Right forelimb (tissue), 1 donor: ENCODE results near the gene E2F8.

Experiments used
- DNase-seq: peaks from one replicate; pipeline ENCODE4 v3.0.0-alpha.2; 2018

The E2F8 gene

DNA sequence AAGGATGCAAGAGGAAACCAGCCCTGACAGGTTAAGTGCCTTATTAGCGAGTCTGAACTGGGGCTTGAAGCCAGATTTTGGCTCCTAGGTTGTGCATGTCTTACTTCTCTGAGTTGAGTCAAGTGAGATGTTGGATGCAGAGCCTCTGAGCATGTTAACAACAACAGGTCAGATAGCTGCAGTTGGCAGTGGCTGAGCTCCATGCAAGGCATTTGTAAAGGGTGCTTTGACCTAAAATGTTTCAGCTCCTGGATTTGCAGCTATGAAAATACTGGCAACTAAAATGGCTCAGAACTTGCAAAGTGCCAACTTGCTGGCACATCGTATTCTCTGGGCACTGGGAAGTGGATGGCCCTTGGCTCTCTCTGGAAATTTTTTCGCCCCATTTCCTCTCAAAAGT is 22.5 kb downstream of the E2F8 start:
- DNase-seq = no peak

DNA sequence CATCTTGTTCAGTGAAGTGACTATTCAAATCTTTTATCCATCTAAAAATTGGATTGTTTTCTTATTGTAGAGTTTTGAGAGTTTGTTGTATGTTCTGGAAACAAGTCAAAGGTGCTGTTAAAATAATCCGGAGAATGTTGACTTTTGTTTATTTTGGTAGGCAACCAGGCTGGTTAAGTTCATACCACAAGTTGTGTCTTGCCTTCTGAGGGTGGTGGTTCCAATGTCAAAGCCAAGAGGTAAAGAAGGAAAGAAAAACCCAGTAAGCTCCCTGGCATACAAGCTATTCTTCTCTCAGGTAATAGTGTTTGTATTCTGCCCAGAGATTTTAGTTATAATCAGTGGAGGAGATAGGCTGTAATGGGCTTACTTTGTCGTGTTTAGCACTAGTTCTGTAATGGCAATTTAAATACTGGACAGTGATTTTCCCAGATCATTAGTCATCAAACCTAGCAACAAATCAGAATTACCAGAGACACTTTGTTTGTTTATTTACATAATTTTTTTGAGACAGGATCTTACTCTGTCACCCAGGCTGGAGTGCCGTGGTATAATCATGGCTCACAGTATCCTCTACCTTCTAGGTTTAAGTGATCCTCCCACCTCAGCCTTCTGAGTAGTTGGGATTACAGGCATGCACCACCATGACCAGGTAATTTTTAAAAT is 23.9 kb downstream of the E2F8 start:
- DNase-seq = no peak

DNA sequence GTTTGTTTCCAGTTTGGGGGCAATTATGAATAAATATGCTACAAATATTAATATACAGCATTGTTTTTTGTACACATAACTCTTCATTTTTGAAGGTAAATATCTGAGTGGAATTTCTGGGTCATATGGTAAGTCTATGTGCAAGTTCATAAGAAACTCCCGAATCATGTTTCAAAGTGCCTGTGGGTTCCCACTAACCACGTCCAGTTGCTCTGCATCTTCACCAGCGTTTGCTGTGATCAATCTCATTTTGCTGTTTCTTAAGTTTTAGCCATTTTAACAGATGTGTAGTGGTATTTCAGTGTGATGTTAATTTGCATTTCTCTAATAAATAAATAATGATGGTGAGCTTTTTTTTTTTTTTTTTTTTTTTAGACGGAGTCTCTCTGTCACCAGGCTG is 24.7 kb downstream of the E2F8 start:
- DNase-seq = no peak

DNA sequence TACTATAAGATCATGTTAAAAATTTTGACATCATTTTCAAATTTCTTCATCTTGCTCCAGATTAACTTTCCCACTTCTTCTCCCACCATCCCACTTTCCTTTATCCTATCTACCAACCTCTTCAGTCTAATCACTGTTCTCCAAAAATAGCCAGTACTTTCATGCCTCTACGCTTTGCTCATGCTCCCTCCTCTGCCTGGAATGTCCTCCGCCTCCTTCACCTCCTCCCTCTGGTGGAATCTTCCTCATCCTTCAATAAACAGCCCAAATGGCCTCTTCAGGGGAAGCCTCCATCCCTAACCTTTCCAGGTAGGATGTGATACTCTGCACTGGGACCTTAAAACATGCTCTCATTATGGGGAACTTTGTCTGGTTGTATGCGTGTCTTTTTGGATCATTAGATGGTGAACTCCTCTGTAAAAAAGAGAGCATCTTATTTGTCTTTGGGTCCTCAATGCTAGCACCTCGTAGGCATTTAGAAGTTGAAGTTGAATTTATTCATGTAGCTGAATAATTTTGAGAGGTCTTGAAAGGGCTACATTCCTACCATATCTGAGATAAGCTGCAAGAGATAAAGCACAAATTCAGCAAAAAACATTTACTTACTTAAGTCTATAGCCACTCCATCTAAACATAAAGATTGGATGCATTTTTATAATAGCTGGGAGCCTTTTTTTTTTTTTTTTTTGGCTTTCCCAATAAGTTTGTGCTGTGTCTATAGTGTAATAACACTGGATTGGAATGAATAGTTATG is 31.0 kb downstream of the E2F8 start:
- DNase-seq = no peak

DNA sequence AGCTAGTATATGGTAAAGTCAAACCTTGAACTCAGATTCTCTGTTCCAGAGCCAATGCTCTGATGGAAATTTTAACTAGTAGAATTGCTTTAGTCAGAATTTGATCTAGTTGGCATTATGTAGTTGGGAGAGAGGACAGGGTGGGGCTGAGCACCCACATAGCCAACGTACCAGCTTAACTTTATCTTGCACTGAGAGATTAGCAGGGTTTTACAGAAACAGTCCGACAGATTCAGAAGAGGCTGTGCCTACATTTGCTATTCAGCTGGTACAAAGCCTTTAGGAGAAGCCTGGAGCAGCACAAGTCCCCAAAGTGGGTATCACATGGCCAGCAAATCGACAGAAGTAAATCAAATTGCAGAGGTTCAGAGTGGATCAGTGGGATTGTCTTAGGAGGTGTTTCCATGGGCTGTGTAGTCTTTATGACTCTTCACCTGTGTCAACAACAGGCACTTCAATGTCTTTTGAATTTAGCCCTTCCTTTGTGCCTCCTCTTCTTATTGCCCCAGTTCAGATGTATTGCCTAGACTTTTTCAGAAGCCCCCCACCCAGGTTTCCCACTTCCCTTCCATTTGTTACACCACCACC is 31.7 kb downstream of the E2F8 start:
- DNase-seq = no peak

DNA sequence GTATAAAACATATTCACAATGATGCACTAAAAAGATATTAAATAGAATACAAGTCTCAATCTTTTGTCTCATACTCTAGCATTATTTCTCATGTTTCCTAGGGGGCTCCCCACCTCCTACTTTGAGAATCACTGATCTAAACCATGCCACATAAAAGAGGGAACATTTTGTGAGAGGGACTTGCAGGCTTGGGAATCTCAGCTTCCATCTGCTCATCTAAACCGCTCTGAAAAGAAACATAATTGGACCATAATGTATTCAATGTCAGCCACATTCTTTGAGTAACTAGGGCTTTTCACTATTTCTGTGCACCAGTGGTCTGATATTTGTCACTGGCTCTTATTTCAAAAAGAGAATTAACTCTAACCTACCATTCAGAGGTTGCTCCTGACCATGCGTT is 32.6 kb downstream of the E2F8 start:
- DNase-seq = no peak

DNA sequence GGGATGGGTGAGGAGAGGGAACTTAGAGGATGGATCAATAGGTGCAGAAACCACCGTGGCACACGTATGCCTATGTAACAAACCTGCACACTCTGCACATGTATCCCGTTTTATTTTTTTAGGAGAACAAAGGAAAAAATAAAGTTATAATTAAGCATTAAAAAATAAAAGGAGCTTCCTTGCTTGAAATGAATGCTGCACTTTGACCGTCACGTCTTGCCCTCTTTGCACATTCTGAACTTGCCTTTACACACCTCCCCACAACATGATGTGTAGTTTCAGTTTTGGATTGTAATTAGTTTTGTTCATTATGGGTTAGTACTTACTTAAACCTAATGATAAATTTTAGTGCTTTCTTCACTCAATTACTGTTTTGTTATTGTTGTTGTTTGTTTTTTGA is 35.9 kb downstream of the E2F8 start:
- DNase-seq = no peak

DNA sequence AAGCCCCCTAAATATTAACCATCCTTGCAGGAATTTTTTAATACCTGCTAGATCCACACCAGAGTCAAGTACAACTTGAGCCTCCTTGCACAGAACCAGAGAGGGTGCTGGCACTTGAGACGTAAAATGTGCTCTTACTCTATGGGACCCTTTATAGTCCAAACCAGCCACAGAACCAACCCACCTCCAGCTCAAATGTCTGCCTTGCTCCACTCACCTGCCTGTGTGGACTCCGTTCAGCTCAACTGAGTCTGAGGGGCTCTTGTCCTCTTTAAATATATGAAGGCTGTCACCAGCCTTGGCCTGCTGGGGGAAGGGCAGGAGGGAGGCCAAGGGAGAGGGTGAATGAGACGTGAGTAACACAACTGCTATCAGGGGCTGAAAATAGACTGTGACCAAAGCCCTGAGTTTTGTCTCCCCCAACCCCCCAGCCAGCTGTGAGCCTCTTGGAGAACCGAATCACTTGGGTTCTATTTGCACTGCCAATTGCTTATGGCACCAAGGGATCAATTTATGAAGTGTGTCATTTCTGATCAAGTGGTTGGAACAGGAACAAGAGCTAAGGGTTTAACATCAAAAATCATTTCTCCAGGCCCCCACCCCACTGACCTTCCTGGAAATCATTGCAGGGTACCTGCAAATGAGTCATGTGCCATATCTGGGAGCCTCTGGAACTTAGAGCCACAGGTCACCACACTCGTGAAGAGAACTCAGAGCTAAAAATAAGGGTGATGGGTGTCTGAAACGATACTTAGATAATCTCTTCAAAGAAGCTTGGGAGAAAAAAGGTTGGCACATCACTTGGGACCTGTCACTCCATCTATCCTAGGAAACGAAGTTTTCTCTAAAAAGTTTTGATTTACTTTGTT is 38.8 kb downstream of the E2F8 start, which contains the start of gene CSRP3:
TSS of gene CSRP3 (minus strand) at position 247 of the 869 bp plus-strand sequence. CDS start 9,535 bp downstream, outside the sequence.
- DNase-seq = no peak

DNA sequence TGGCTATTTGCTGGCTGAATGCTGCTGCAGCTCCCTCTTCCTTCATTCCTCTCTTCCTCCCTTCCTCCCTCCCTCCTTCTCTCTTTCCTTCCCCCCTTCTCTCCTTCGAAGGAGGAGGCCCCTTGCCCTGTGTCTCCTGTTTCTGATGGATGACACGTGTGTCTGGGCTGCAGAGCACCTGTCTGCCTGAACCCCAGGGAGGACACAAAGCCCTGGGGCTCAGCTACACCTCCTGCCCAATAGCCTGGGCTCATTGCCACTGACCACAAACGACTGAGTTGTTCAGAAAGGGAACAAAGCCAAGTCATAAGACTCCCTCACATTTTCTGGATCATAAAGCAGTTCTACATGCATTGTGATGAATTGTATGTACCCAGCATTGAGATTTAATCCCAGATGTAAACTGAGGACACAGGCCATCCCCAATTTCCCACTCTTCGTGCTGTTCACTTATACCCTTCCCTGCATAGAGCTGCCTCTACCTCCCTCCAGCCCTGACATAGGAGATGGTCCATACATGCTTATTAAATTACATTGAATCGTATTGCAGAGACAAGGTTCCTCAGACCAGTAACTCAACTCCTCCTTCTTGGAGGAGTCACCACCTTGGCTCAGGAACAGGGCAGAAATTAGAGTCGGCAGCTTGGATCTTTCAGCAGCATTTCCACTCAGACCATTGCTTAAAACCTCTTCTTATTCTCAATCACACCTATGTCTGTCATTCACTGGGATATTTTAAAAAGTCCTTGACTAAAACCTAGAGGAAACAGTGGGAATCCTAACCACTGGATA is 40.1 kb downstream of the E2F8 start:
- DNase-seq = no peak

DNA sequence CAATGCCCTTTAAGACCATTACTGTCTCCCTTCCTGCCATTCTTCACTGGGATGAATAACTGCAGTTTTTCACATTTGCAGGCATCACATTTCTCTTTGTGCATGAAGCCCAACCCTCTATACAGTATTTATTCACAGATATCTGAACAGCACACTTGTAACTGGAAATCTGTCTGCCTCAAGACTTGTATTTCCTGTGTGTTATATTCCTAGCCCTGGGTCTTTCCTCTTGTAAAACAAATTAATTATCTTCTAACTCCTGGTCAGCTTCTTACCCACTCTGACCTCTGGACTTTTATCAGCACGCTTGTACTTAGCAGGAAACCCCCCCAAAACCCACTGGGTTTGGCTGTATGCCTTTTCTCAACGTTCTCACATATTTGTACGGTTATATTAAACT is 41.0 kb downstream of the E2F8 start:
- DNase-seq = no peak

DNA sequence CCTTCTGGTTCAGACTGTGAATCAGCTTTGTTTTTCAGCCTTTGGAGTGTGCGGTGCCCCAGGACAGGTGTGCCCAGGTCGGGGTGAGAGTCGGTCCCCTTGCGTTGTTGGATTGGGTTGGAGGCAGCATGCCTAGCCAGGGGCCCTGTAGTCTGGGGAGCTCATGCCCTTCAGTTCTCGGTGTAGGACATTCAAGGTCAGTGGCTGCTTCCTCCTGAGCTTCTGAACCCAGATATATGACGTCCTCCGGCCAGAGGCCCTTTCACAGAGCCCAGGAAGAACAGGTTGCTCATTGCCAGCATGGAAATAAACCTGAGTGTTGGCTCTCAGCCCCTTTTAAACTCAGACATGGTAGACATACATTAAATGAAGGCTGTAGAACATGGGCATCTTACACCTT is 41.7 kb downstream of the E2F8 start:
- DNase-seq = no peak

DNA sequence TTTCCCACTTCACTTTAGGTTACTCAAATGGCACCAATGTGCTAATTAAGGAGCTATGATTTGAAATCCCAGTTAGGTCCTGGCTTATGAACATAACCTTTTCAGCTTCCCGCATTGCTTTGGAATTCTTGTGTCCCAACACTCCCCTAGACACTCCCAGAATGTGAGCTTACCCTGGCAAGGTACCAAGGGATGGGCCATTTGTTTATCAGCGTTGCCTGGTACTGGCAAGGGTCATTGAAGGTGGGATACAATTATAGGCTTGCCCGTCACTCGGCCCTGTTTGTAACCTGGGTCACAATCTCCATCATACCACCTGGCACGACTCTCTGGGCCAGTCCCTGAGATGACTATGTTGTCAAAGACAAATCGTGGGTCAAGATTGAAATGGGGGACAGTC is 44.3 kb downstream of the E2F8 start:
- DNase-seq = no peak

DNA sequence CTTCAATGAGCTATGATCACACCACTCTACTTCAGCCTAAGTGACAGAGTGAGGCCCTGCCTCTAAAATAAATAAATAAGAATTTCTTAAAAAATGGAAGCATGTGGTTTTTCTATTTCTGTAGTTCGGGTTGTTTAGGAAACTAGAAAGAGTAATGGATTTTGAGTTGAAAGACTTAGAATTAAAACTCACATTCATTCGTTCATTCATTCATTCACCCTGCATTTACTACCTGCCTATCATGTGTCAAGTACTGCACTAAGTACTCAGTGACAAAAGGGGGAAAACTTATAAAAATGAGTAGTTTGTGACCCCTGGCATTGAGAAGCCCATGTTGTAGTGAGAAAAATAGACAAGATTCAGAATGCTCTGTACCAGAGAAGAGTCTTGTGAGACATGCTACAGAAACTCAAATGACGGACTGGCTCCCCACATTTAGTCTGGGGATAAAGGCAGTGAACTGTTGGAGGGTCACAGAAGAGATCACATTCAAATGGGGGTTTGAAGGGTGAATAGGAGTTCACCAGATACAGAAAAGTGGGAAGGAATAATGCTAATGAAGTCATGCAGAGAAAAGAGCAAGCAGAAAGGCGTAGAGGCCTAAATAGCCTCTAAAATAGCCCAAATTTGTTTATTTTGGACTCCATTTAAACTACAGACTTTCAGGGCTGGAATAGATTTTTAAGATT is 46.0 kb downstream of the E2F8 start:
- no peak for DNase-seq

DNA sequence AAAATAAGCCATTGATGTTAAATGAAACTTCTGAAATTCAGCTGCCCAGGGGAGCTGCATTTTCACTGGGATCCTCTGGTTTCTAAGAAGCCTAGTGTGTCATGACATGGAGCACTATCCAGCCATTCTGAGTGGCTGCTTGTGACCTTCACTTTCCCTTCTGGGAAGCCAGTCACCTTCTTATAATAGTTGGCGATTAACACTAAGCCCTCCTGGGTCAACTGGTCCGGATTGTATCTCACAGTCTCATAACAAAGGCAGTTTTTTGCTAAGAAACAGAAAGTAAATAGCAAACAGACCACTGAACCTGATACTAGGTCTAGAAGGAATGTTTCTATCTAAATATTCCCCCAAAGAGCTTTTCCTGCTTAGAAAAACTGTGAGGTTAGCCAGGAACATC is 46.8 kb downstream of the E2F8 start:
- no peak for DNase-seq

DNA sequence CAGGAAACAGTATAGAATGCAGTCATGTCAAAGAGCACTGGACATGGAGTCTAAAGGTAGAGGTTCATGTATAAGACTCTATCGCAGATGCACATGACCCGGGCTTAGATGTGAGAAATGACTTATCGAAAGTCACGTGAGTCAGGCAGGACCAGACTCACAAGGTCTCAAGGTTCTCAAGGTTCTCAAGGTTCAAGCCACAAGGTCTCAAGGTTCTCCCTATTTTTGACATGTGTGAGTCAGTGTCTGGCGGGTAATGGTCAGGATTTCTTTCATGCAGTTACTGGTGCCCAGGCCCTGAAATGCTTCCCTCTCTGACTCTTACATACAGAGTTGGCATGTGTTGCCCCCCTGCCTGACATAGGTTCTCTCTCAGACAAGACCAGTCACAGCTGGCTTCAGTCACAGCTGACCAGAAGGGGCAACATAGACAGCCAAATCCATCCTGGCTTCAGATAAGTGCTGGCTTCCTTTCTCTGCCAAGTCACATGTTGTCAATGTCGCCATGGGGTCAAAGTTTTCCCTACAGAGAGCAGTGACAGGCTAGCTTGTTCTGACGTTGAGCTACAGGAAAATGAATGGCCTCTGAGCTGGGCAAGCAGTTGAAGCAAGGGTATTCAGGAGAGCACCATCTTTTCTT is 49.1 kb downstream of the E2F8 start:
- DNase-seq = no peak

DNA sequence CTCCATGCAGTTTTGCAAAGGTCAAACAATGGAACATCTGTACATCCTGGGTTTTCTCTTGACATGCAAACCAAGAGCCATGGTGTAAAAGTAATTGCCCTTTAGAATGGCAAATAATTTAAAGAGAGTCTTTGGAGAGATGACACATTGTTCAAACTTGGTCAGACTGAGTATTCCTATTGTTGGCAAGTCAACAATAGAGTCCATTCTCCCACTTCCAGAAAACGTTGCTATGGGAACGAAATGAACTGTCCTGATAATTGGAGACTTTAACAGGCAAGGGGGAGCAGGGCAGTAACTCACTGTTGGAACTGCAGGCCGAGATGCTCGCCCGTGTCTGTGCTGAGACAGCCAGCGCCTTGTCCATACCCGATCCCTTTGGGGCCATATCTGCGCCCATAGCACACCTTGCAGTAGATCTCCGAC is 52.9 kb downstream of the E2F8 start:
- DNase-seq = no peak

DNA sequence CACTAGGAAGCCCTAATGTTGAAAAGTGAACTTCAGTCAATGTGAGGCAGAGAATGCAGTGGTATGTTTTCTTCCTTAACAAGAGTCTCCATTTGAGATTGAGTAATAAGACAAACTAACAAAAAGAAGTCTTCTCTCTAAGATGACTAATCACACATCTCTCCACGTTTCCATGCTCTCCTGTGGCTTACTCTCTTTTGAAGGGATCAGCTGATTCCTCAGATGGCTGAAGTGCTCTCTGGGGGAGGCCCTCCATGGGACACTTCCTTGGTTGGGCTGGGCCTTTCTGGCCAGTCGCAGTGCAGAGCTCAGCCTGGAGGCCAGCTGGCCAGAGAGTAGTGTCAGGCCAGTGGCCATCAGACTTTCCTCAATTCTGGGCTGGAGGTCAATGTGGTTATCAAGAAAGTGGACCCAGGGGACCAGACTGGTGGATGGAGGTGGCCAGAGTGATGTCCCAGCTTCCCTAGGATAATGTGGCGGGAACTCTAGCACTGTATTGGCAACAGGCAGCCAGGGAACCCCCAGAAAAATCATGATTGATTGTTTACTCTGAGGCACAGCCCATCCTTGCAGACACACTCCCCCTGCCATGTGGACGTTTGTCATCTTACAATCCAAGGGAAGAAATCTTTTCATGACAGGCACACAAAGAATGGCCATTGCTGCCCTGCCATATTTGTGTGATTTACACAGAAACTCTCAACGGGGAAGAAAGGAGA is 53.5 kb downstream of the E2F8 start:
- no peak for DNase-seq

DNA sequence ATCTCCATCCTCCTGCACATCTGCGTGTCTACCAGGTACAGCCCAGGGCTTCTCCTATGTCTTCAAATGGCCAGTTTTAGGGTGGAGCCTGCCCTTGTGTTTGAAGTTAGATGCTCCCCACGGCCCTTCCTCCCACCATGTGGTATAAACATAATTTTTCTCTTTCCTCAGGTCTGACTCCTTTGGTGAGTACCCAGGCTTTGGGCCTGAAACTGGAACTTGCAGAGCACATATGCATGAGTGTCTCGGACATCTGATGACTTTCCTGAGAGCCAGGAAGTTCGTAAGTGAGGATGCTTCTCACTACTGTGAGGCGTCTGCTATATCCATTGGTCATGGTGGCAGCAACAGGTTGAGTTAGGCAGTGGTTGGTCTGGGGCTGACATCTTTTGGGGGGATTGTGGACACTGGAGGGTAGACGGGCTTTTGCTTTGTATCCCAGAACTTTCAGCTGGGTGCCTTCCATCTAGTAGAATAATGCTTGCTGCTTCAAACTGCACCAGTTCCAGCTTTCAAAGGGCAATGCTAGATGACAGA is 55.2 kb downstream of the E2F8 start:
- DNase-seq = no peak

DNA sequence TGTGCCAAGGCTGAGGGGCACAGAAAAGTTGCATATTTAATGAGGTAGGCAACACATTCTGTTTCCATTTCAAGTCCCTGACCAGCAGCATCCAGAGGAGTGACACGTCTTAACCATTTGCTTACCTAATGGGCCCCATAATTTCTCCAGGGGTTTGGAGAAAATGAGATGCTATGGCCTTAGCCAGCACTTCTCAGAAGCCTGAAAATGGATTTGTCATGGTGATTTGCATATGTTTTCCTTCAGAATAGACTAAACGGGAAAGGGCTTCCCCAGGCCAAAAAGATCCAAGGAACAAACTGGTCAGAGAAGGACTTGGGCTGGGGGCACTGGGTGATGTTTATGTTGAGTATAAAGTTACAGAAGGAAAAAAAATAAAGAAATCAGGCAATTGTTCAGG is 55.7 kb downstream of the E2F8 start:
- no peak for DNase-seq

DNA sequence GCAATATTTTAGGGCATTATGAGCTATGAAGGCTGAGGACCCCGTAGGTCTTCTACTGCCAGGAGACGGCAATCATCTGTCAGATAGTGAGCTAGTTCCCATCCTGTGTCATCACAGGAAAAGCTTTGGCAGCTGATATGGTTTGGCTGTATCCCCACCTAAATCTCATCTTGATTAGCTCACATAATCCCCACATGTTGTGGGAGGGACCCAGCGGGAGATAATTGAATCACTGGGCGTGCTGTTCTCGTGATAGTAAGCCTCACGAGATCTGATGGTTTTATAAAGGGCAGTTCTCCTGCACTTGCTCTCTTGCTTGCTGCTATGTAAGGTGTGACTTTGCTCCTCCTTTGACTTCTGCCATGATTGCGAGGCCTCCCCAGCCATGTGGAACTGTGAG is 57.1 kb downstream of the E2F8 start:
- no peak for DNase-seq
